ENCODE data around the gene EXOSC5.

DNA sequence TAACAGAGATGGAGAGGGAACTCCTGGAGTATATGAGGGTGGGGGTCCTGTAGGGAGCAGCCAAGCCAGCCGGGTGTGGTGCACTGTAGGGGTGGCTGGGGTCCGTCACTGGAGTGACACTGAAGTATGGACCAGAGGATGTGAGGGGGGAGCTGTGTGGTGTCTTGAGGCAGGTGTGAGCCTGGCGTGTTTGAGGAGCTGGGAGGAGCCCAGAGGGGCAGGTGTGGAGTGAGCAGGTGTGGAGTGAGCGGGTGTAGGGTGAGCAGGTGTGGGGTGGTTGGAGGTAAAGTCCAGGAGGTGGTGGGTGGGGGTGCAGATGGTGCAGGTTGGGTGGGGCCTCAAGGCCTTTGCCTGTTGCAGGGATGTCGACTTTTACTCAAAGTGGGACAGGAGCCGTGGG lies 24.2 kb upstream of the EXOSC5 start:
- TF ChIP-seq NFE2 (IDR thresholded peaks at IDR 0.05; ENCODE audit: low read depth) (no peak), EHMT2 (IDR thresholded peaks at IDR 0.05) (no peak), POLR2A (conservative IDR thresholded peaks at IDR 0.05) (no peak), ARID2 (IDR thresholded peaks at IDR 0.05) (no peak), EZH2 (IDR thresholded peaks at IDR 0.05; ENCODE audit: borderline replicate concordance, low read depth, low read length) (no peak), PHB2 (IDR thresholded peaks at IDR 0.05; ENCODE audit: low read depth) (no peak), NFIC (IDR thresholded peaks at IDR 0.05) (no peak), ZNF384 (IDR thresholded peaks at IDR 0.05; ENCODE audit: low read depth, low read length) (no peak), HNRNPH1 (optimal IDR thresholded peaks at IDR 0.05; ENCODE audit: low read depth, low read length) (no peak), MTA1 (IDR thresholded peaks at IDR 0.05; ENCODE audit: borderline replicate concordance) (no peak), PCBP2 (IDR thresholded peaks at IDR 0.05; ENCODE audit: low read depth, low read length, poor library complexity, severe bottlenecking) (no peak), HCFC1 (IDR thresholded peaks at IDR 0.05; ENCODE audit: low read depth, low read length) (no peak)
- TF ChIP-seq, protein P1, sequence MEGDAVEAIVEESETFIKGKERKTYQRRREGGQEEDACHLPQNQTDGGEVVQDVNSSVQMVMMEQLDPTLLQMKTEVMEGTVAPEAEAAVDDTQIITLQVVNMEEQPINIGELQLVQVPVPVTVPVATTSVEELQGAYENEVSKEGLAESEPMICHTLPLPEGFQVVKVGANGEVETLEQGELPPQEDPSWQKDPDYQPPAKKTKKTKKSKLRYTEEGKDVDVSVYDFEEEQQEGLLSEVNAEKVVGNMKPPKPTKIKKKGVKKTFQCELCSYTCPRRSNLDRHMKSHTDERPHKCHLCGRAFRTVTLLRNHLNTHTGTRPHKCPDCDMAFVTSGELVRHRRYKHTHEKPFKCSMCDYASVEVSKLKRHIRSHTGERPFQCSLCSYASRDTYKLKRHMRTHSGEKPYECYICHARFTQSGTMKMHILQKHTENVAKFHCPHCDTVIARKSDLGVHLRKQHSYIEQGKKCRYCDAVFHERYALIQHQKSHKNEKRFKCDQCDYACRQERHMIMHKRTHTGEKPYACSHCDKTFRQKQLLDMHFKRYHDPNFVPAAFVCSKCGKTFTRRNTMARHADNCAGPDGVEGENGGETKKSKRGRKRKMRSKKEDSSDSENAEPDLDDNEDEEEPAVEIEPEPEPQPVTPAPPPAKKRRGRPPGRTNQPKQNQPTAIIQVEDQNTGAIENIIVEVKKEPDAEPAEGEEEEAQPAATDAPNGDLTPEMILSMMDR (IDR thresholded peaks at IDR 0.05 in 2 of 3, conservative IDR thresholded peaks at IDR 0.05 in 1 of 3; ENCODE audit: insufficient read depth in 2 of 3, low read depth in 1 of 3, low read length in 3 of 3), result no peak
